HEK293 (cell line): ENCODE data around the gene LRIT3.
"Not testable (repeated sequence)": the region's sequence is repeated elsewhere in the genome, so short reads cannot be mapped to it uniquely, and the experiment has no call there.

Experiments
- CTCF ChIA-PET: fragments of 350-600 bp; formaldehyde crosslinking; extraction: SDS; loops from one replicate; lab custom pipeline; 2021; ENCODE audit warnings: antibody characterized with exemption; lab: Yijun Ruan, JAX
- POLR2A ChIA-PET: fragments of 300-600 bp; formaldehyde crosslinking; extraction: SDS; loops from one replicate; lab custom pipeline; 2020; ENCODE audit warnings: antibody characterized with exemption, inconsistent platforms; lab: Yijun Ruan, JAX
- H3K27ac ChIP-seq: fragments of 200-500 bp; sonication (Bioruptor generic); 2 replicates; pipeline ENCODE4 v1.5.1; 2014; ENCODE audit warnings: low read depth, low read length, control low read depth, inconsistent platforms; ENCODE audit errors: extremely low read depth
- H3K36me3 ChIP-seq, 2 experiments: fragments of 200-500 bp in 1 of 2; sonication (Bioruptor generic) in 1 of 2; 1 replicate in 1 of 2; 2 replicates in 1 of 2; pipeline ENCODE4 v1.5.1; 2014 to 2017; ENCODE audit warnings: inconsistent platforms in 2 of 2, low read length in 2 of 2; ENCODE audit not compliant: control insufficient read depth in 2 of 2, insufficient read depth in 1 of 2
- H3K4me1 ChIP-seq: fragments of 200-500 bp; sonication (Bioruptor generic); 2 replicates; pipeline ENCODE4 v1.5.1; 2014; ENCODE audit warnings: mild to moderate bottlenecking, low read length, inconsistent platforms; ENCODE audit not compliant: control insufficient read depth, insufficient read depth
- H3K4me3 ChIP-seq: 2 replicates; pipeline ENCODE4 v1.5.1; 2011; ENCODE audit warnings: low read depth, mild to moderate bottlenecking, control low read depth, low read length, moderate library complexity
- H3K9me3 ChIP-seq: fragments of 200-500 bp; sonication (Bioruptor generic); 2 replicates; pipeline ENCODE4 v1.5.1; 2014; ENCODE audit warnings: low read depth, low read length, inconsistent platforms; ENCODE audit not compliant: control insufficient read depth, insufficient read depth
- GLIS2 ChIP-seq: fragments of 450-650 bp; formaldehyde crosslinking; IDR thresholded peaks from 2 replicates; pipeline ENCODE4 v1.5.1; 2016; ENCODE audit warnings: missing biosample characterization, missing genetic modification characterization
- SP7 ChIP-seq: fragments of 450-650 bp; formaldehyde crosslinking; IDR thresholded peaks from 2 replicates; pipeline ENCODE4 v1.5.1; 2016; ENCODE audit warnings: missing biosample characterization, missing genetic modification characterization
- ZNF175 ChIP-seq: fragments of 450-650 bp; formaldehyde crosslinking; IDR thresholded peaks from 2 replicates; pipeline ENCODE4 v1.5.1; 2016; ENCODE audit warnings: missing biosample characterization, missing genetic modification characterization
- ZNF184 ChIP-seq: fragments of 450-650 bp; IDR thresholded peaks from 2 replicates; pipeline ENCODE4 v1.5.1; 2018; ENCODE audit warnings: missing biosample characterization, mild to moderate bottlenecking, missing genetic modification characterization
- ZNF2 ChIP-seq: fragments of 450-650 bp; formaldehyde crosslinking; IDR thresholded peaks from 2 replicates; pipeline ENCODE4 v1.5.1; 2016; ENCODE audit warnings: missing biosample characterization, missing genetic modification characterization
- ZNF350 ChIP-seq: fragments of 450-650 bp; formaldehyde crosslinking; IDR thresholded peaks from 2 replicates; pipeline ENCODE4 v1.5.0; 2017; ENCODE audit warnings: missing biosample characterization, mild to moderate bottlenecking, missing genetic modification characterization
- ZSCAN23 ChIP-seq: fragments of 450-650 bp; formaldehyde crosslinking; IDR thresholded peaks from 2 replicates; pipeline ENCODE4 v1.5.1; 2016; ENCODE audit warnings: missing biosample characterization, missing genetic modification characterization
- TF ChIP-seq, protein P1 (sequence below): fragments of 450-650 bp; formaldehyde crosslinking; IDR thresholded peaks from 2 replicates; pipeline ENCODE4 v1.5.1; 2016; ENCODE audit warnings: missing biosample characterization, missing genetic modification characterization
- TF ChIP-seq, protein P2 (sequence below): fragments of 450-650 bp; formaldehyde crosslinking; IDR thresholded peaks from 2 replicates; pipeline ENCODE4 v1.5.1; 2016; ENCODE audit warnings: missing biosample characterization, missing genetic modification characterization
- TF ChIP-seq, protein P3 (sequence below): fragments of 450-650 bp; formaldehyde crosslinking; IDR thresholded peaks from 2 replicates; pipeline ENCODE4 v1.5.1; 2016; ENCODE audit warnings: missing biosample characterization, missing genetic modification characterization, borderline replicate concordance

The LRIT3 gene

DNA sequence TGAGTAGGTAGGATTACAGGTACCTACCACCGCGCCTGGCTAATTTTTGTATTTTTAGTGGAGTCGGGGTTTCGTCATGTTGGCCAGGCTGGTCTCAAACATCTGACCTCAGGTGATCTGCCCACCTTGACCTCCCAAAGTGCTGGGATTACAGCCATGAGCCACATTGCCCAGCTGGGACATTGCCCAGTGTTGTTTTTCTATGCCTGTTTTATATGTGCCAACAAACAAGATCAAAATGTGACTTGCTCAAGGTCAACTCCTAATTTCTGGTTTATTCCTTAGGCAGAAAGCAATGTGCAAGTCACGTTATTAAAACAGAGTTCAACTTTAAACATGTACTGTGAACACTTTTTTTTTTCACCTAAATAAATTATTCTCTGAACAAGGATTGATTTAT lies 2.7 kb downstream of the LRIT3 start (continued):
- TF ChIP-seq, protein P1, sequence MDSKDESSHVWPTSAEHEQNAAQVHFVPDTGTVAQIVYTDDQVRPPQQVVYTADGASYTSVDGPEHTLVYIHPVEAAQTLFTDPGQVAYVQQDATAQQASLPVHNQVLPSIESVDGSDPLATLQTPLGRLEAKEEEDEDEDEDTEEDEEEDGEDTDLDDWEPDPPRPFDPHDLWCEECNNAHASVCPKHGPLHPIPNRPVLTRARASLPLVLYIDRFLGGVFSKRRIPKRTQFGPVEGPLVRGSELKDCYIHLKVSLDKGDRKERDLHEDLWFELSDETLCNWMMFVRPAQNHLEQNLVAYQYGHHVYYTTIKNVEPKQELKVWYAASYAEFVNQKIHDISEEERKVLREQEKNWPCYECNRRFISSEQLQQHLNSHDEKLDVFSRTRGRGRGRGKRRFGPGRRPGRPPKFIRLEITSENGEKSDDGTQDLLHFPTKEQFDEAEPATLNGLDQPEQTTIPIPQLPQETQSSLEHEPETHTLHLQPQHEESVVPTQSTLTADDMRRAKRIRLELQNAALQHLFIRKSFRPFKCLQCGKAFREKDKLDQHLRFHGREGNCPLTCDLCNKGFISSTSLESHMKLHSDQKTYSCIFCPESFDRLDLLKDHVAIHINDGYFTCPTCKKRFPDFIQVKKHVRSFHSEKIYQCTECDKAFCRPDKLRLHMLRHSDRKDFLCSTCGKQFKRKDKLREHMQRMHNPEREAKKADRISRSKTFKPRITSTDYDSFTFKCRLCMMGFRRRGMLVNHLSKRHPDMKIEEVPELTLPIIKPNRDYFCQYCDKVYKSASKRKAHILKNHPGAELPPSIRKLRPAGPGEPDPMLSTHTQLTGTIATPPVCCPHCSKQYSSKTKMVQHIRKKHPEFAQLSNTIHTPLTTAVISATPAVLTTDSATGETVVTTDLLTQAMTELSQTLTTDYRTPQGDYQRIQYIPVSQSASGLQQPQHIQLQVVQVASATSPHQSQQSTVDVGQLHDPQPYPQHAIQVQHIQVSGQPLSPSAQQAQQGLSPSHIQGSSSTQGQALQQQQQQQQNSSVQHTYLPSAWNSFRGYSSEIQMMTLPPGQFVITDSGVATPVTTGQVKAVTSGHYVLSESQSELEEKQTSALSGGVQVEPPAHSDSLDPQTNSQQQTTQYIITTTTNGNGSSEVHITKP (tag by site-specific recombination) = no peak

DNA sequence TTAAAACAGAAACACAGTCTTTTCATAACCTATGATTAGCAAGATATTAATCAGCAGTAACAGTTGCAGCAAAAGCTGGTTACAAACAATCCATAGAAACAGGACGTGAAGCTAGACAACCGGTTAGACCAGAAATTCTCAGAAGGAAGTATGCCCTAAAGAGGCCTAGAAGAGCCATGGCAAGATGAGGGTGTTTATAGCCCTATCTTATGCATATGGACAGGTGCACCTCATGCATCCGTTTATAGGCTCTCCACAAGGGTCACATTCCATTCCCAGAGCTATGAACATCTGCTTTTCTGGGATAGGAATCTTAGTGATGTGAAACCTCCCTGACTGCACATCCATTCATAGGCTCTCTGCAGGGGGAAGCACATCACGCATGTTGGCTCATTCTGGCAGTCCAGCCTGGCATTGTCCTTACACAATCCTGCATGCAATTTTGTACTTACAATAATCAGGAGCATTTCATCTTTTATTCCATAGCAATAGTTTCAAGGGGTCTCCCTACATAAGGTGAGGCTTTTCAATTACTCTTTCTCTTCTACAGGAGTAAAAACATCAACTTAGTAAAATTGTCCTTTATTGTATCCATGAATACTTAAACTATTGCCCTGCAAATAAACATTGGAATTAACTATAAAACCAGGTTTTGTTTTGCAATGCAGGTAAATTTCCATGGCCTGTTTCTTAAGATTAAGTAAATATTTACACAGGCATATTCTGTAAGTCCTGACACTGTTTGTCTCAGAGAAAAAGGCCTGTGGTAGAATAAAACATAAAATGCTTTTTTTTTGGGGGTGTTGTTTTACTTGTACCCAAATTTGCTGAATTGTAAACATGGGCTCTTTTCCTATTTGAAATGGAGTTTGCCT lies 11.8 kb downstream of the LRIT3 start:
- H3K4me3 ChIP-seq, H3K4me1 ChIP-seq, H3K9me3 ChIP-seq, POLR2A ChIA-PET, H3K36me3 ChIP-seq, H3K27ac ChIP-seq: not testable (repeated sequence)
- CTCF ChIA-PET = interaction anchor here (0.6 kb wide), 1 partner anchor 560 kb away, joined by 3 read pairs; no protein-coding TSS in a partner anchor

DNA sequence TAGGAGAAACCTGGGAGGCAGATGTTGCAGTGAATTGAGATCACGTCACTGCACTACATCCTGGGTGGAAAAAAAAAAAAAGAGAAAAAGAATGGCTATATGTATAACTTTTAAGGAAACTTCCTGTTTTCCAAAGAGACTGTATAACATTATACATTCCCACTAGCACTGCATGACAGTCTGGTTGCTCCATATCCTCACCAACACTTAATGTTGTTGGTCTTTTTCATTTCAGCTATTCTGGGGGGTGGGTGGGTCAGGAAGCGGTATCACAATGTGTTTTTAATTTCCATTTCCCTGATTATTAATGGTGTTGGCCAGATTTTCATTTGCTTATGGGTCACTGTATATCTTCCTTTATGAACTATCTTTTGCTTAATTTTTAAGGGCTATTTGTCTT lies 13.4 kb downstream of the LRIT3 start:
- no peaks in the 10 kb centered on the region for H3K4me1 ChIP-seq
- H3K36me3 ChIP-seq = no peaks in the 10 kb centered on the region
- ChIA-PET CTCF (no interaction called here), POLR2A (no interaction called here)
- H3K27ac ChIP-seq = no peak overlapping the region
- no peaks in the 10 kb centered on the region for H3K9me3 ChIP-seq
- TF ChIP-seq ZNF184 (tag by site-specific recombination) = peak; percentile 94
- TF ChIP-seq ZNF350 (tag by site-specific recombination) = no peak
- TF ChIP-seq, all 188 proteins: peak for 1
- no peak overlapping the region for H3K4me3 ChIP-seq

DNA sequence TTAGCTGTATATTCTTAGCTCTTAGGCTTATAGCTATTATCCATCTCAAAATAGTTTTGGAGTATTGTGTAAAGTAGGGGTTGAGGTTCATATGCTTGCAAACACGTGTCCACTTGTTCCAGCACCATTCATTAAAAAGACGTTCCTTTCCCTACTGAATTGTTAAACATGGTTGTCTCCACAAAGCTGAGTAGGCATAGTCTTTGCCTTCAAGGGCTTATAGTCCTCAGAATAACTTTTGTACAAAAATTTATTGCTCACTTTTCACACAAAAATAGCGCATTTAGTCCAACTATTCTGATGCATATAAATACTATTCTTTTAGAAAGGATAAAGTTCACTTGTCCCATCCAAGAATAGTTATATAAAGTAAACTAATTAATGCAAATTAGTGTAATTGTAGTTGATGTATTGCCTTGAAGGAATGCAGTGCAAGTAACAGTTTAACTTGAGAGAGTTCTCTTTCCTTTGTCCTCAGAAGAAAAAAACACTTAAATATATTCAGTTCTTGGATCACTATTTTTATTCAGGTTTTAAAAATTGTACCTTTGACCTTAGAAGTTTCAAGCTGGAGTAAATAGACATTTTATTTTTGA lies 14.1 kb downstream of the LRIT3 start:
- ChIA-PET POLR2A (no interaction called here), CTCF (no interaction called here)

More for the DNA sequence above, 14.1 kb downstream of the LRIT3 start:
- H3K9me3 ChIP-seq = no peaks in the 10 kb centered on the region
- no peak overlapping the region for H3K27ac ChIP-seq
- H3K4me3 ChIP-seq = no peak overlapping the region
- no peaks in the 10 kb centered on the region for H3K4me1 ChIP-seq
- TF ChIP-seq, protein P2, sequence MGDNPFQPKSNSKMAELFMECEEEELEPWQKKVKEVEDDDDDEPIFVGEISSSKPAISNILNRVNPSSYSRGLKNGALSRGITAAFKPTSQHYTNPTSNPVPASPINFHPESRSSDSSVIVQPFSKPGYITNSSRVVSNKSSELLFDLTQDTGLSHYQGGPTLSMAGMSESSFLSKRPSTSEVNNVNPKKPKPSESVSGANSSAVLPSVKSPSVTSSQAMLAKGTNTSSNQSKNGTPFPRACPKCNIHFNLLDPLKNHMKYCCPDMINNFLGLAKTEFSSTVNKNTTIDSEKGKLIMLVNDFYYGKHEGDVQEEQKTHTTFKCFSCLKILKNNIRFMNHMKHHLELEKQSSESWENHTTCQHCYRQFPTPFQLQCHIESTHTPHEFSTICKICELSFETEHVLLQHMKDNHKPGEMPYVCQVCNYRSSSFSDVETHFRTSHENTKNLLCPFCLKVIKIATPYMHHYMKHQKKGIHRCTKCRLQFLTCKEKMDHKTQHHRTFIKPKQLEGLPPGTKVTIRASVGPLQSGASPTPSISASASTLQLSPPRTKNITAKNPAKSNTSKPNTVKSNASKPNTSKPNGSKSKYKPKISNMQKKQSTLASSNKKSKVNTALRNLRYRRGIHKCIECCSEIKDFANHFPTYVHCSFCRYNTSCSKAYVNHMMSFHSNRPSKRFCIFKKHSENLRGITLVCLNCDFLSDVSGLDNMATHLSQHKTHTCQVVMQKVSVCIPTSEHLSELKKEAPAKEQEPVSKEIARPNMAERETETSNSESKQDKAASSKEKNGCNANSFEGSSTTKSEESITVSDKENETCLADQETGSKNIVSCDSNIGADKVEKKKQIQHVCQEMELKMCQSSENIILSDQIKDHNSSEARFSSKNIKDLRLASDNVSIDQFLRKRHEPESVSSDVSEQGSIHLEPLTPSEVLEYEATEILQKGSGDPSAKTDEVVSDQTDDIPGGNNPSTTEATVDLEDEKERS (tag by site-specific recombination) = no peak
- TF ChIP-seq SP7 (no peak), ZNF175 (tag by site-specific recombination) (no peak), ZSCAN23 (tag by site-specific recombination) (no peak), GLIS2 (tag by site-specific recombination) (no peak), ZNF2 (tag by site-specific recombination) (no peak)
- TF ChIP-seq, protein P3, sequence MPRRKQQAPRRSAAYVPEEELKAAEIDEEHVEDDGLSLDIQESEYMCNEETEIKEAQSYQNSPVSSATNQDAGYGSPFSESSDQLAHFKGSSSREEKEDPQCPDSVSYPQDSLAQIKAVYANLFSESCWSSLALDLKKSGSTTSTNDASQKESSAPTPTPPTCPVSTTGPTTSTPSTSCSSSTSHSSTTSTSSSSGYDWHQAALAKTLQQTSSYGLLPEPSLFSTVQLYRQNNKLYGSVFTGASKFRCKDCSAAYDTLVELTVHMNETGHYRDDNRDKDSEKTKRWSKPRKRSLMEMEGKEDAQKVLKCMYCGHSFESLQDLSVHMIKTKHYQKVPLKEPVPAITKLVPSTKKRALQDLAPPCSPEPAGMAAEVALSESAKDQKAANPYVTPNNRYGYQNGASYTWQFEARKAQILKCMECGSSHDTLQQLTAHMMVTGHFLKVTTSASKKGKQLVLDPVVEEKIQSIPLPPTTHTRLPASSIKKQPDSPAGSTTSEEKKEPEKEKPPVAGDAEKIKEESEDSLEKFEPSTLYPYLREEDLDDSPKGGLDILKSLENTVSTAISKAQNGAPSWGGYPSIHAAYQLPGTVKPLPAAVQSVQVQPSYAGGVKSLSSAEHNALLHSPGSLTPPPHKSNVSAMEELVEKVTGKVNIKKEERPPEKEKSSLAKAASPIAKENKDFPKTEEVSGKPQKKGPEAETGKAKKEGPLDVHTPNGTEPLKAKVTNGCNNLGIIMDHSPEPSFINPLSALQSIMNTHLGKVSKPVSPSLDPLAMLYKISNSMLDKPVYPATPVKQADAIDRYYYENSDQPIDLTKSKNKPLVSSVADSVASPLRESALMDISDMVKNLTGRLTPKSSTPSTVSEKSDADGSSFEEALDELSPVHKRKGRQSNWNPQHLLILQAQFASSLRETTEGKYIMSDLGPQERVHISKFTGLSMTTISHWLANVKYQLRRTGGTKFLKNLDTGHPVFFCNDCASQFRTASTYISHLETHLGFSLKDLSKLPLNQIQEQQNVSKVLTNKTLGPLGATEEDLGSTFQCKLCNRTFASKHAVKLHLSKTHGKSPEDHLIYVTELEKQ (tag by site-specific recombination) = no peak
- no peaks in the 10 kb centered on the region for H3K36me3 ChIP-seq
